Suprapubic skin (tissue), 4 donors: ENCODE measurements around the gene PRPF40B.

Experiments used
- EP300 ChIP-seq: sonication (generic); formaldehyde crosslinking; IDR thresholded peaks from one replicate; pipeline ENCODE4 v1.6.1; 2017; ENCODE audit warnings: antibody characterized with exemption
- POLR2A ChIP-seq, 2 donors: fragments of 450-650 bp; IDR thresholded peaks; one replicate each; pipeline ENCODE4 v1.6.1; 2017; ENCODE audit warnings: antibody characterized with exemption in 2 of 2, mild to moderate bottlenecking in 2 of 2, moderate library complexity in 2 of 2
- POLR2AphosphoS5 ChIP-seq, 3 donors: sonication (generic); formaldehyde crosslinking; IDR thresholded peaks; one replicate each; pipeline ENCODE4 v1.6.1; 2017; ENCODE audit warnings: antibody characterized with exemption in 3 of 3
- TF ChIP-seq, protein P1 (sequence below), 2 donors: fragments of 200-600 bp in 1 of 2; fragments of 450-650 bp in 1 of 2; sonication (generic) in 1 of 2; IDR thresholded peaks; one replicate each; pipeline ENCODE4 v1.5.1; 2016 to 2019; ENCODE audit warnings: antibody characterized with exemption in 2 of 2, mild to moderate bottlenecking in 1 of 2, moderate library complexity in 1 of 2

DNA sequence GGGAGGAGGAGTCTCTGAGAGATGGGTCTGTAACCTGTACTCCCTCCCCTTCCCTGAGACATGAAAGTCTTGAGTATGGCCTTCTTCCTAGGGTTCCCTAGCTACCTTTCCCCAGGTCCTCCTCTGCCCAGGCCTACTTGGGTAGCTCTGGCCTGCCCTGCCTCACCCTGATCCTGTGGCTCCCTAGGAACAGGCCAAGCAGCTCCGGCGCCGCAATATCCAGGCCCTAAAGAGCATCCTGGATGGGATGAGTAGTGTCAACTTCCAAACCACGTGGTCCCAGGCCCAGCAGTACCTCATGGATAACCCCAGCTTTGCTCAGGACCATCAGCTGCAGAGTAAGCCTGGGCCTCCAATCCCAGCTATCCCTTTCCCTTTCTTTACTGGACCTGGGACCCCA is 12.3 kb downstream of the PRPF40B start:
- TF ChIP-seq, protein P1, sequence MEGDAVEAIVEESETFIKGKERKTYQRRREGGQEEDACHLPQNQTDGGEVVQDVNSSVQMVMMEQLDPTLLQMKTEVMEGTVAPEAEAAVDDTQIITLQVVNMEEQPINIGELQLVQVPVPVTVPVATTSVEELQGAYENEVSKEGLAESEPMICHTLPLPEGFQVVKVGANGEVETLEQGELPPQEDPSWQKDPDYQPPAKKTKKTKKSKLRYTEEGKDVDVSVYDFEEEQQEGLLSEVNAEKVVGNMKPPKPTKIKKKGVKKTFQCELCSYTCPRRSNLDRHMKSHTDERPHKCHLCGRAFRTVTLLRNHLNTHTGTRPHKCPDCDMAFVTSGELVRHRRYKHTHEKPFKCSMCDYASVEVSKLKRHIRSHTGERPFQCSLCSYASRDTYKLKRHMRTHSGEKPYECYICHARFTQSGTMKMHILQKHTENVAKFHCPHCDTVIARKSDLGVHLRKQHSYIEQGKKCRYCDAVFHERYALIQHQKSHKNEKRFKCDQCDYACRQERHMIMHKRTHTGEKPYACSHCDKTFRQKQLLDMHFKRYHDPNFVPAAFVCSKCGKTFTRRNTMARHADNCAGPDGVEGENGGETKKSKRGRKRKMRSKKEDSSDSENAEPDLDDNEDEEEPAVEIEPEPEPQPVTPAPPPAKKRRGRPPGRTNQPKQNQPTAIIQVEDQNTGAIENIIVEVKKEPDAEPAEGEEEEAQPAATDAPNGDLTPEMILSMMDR (IDR thresholded peaks at IDR 0.05): no peak
- TF ChIP-seq POLR2A (IDR thresholded peaks at IDR 0.05) (no peak), EP300 (no peak), POLR2AphosphoS5 (IDR thresholded peaks at IDR 0.05) (no peak)
